GM10266 (cell line): Measurements from ENCODE around the gene CAPN8.

Experiments
- DNase-seq: peaks from one replicate; pipeline ENCODE4 v3.0.0; 2012; ENCODE audit errors: extremely low spot score
- CTCF ChIP-seq: IDR thresholded peaks from 2 replicates; pipeline ENCODE4 v1.5.1; 2012; ENCODE audit warnings: mild to moderate bottlenecking, low read depth; ENCODE audit not compliant: control insufficient read depth, insufficient read depth; ENCODE audit errors: missing control alignments

CAPN8 gene

GRCh38 chr1:223652436-223652941 lies 13.0 kb downstream of the CAPN8 start:
- no peak for TF ChIP-seq CTCF
- no peak for DNase-seq

- no peak for DNase-seq
- no peak for TF ChIP-seq CTCF
These were observed 14.1 kb downstream of the CAPN8 start for GRCh38 chr1:223651291-223651991.

GRCh38 chr1:223650465-223650864 lies 15.0 kb downstream of the CAPN8 start:
- no peak for DNase-seq
- no peak for TF ChIP-seq CTCF

GRCh38 chr1:223649222-223649621 lies 16.3 kb downstream of the CAPN8 start:
- DNase-seq: no peak
- TF ChIP-seq CTCF: no peak

GRCh38 chr1:223647249-223647648 lies 18.3 kb downstream of the CAPN8 start:
- DNase-seq: no peak
- no peak for TF ChIP-seq CTCF

- TF ChIP-seq CTCF: no peak
- DNase-seq: no peak
These were observed 19.6 kb downstream of the CAPN8 start for GRCh38 chr1:223645903-223646302.

- no peak for DNase-seq
- no peak for TF ChIP-seq CTCF
These were observed 23.3 kb downstream of the CAPN8 start for GRCh38 chr1:223642237-223642636.
